ENCODE data around the gene KRTAP1-5.
"Not testable (repeated sequence)": the region's sequence is repeated elsewhere in the genome, so short reads cannot be mapped to it uniquely, and the experiment has no call there.

KRTAP1-5 gene

GRCh38 chr17:41004397-41004796 is 22.6 kb downstream of the KRTAP1-5 start:
- no peak for DNase-seq (ENCODE audit: low read depth in 3 of 3)

- no peak for DNase-seq (ENCODE audit: low read depth in 3 of 3)
Observed at GRCh38 chr17:41003926-41004325, 23.1 kb downstream of the KRTAP1-5 start.

- DNase-seq (ENCODE audit: low read depth in 3 of 3): no peak
Observed at GRCh38 chr17:41002814-41003213, 24.2 kb downstream of the KRTAP1-5 start.

GRCh38 chr17:41001795-41002194 is 25.2 kb downstream of the KRTAP1-5 start:
- no peak for DNase-seq (ENCODE audit: low read depth in 3 of 3)

- DNase-seq (ENCODE audit: low read depth in 3 of 3): not testable (repeated sequence)
Observed at GRCh38 chr17:40999563-40999962, 27.4 kb downstream of the KRTAP1-5 start, which contains the start of gene KRTAP3-2. KRTAP3-2 (minus strand) TSS chr17:40999906; CDS start chr17:40999853, 53 bp downstream.

- DNase-seq (ENCODE audit: low read depth in 3 of 3): no peak
Observed at GRCh38 chr17:40997361-40997760, 29.6 kb downstream of the KRTAP1-5 start.

- DNase-seq (ENCODE audit: low read depth in 3 of 3): no peak
Observed at GRCh38 chr17:40996829-40997228, 30.2 kb downstream of the KRTAP1-5 start.

GRCh38 chr17:40995116-40995515 is 31.9 kb downstream of the KRTAP1-5 start:
- DNase-seq (ENCODE audit: low read depth in 3 of 3): no peak

GRCh38 chr17:40993839-40994238 is 33.2 kb downstream of the KRTAP1-5 start, which contains the start of gene KRTAP3-3:
KRTAP3-3 (minus strand) TSS chr17:40994164; CDS start chr17:40994097, 67 bp downstream.
- no peak for DNase-seq (ENCODE audit: low read depth in 3 of 3)

- no peak for DNase-seq (ENCODE audit: low read depth in 3 of 3)
Observed at GRCh38 chr17:40993084-40993483, 33.9 kb downstream of the KRTAP1-5 start.

GRCh38 chr17:40992666-40993065 is 34.3 kb downstream of the KRTAP1-5 start:
- no peak for DNase-seq (ENCODE audit: low read depth in 3 of 3)

- DNase-seq (ENCODE audit: low read depth in 3 of 3): no peak
Observed at GRCh38 chr17:40986920-40987319, 40.1 kb downstream of the KRTAP1-5 start.

- no peak for DNase-seq (ENCODE audit: low read depth in 3 of 3)
Observed at GRCh38 chr17:40984226-40984625, 42.8 kb downstream of the KRTAP1-5 start, which contains the start of gene KRT40. KRT40 (minus strand) TSS chr17:40984326; CDS start chr17:40984273, 53 bp downstream.

GRCh38 chr17:40981115-40981514 is 45.9 kb downstream of the KRTAP1-5 start:
- DNase-seq (ENCODE audit: low read depth in 3 of 3): no peak

- no peak for DNase-seq (ENCODE audit: low read depth in 3 of 3)
Observed at GRCh38 chr17:40980596-40980995, 46.4 kb downstream of the KRTAP1-5 start.

GRCh38 chr17:40980117-40980516 is 46.9 kb downstream of the KRTAP1-5 start:
- no peak for DNase-seq (ENCODE audit: low read depth in 3 of 3)

- DNase-seq (ENCODE audit: low read depth in 3 of 3): no peak
Observed at GRCh38 chr17:40978575-40979151, 48.3 kb downstream of the KRTAP1-5 start.
